ENCODE measurements around the gene CASP3. TPM values are rescaled to one million over a fixed set of nuclear protein-coding genes. Genes with fewer than 3 reads are reported as not detected.
"Not testable (repeated sequence)": the region's sequence is repeated elsewhere in the genome, so short reads cannot be mapped to it uniquely, and the experiment has no call there.

Gene CASP3
- total RNA-seq, 2 donors from 2014 or later, result 42.0 to 58.7 TPM

- DNase-seq (ENCODE audit: low spot score in 2 of 2), result no peak
- peak in 1 of 2 donors; percentile 46 for ATAC-seq
- peaks cover under 1 to 5% of the 10 kb centered on the region in 2 donors for H3K9me3 Mint-ChIP-seq
- H3K27ac Mint-ChIP-seq, result no peak overlapping the region
- H3K36me3 Mint-ChIP-seq, result peaks cover 8 to 18% of the 10 kb centered on the region in 2 donors
Observed at GRCh38 chr4:184620212-184620867, 28.9 kb downstream of the CASP3 start.

- DNase-seq (ENCODE audit: low spot score in 2 of 2) (no peak), ATAC-seq (no peak)
- Mint-ChIP-seq H3K9me3 (peaks cover 2 to 14% of the 10 kb centered on the region in 2 donors), H3K36me3 (peaks cover 6 to 26% of the 10 kb centered on the region in 2 donors), H3K27ac (no peak overlapping the region)
Observed at GRCh38 chr4:184617600-184618196, 31.5 kb downstream of the CASP3 start.

- peaks cover 6 to 26% of the 10 kb centered on the region in 2 donors for H3K36me3 Mint-ChIP-seq
- ATAC-seq (no peak), DNase-seq (ENCODE audit: low spot score in 2 of 2) (no peak)
- no peak overlapping the region for H3K27ac Mint-ChIP-seq
- H3K9me3 Mint-ChIP-seq, result peaks cover 2 to 14% of the 10 kb centered on the region in 2 donors
Observed at GRCh38 chr4:184616633-184617551, 32.4 kb downstream of the CASP3 start.

- Mint-ChIP-seq H3K36me3 (peaks cover 6 to 26% of the 10 kb centered on the region in 2 donors), H3K9me3 (peaks cover 2 to 14% of the 10 kb centered on the region in 2 donors)
- not testable (repeated sequence) for H3K27ac Mint-ChIP-seq; DNase-seq (ENCODE audit: low spot score in 2 of 2); ATAC-seq
Observed at GRCh38 chr4:184616168-184616567, 33.1 kb downstream of the CASP3 start.

GRCh38 chr4:184614509-184614908 is 34.7 kb downstream of the CASP3 start:
- Mint-ChIP-seq H3K36me3 (peaks cover 6 to 26% of the 10 kb centered on the region in 2 donors), H3K9me3 (peaks cover 2 to 14% of the 10 kb centered on the region in 2 donors), H3K27ac (no peak overlapping the region)
- DNase-seq (ENCODE audit: low spot score in 2 of 2) (no peak), ATAC-seq (no peak)

GRCh38 chr4:184613405-184613804 is 35.8 kb downstream of the CASP3 start:
- DNase-seq (ENCODE audit: low spot score in 2 of 2) (no peak), ATAC-seq (no peak)
- peaks cover 2 to 14% of the 10 kb centered on the region in 2 donors for H3K9me3 Mint-ChIP-seq
- H3K27ac Mint-ChIP-seq, result no peak overlapping the region
- H3K36me3 Mint-ChIP-seq, result peaks cover 6 to 26% of the 10 kb centered on the region in 2 donors

- DNase-seq (ENCODE audit: low spot score in 2 of 2) (no peak), ATAC-seq (no peak)
- Mint-ChIP-seq H3K36me3 (peaks cover 6 to 26% of the 10 kb centered on the region in 2 donors), H3K27ac (no peak overlapping the region), H3K9me3 (peaks cover 2 to 15% of the 10 kb centered on the region in 2 donors)
Observed at GRCh38 chr4:184612074-184612473, 37.2 kb downstream of the CASP3 start.

- Mint-ChIP-seq H3K9me3 (peaks cover 7 to 37% of the 10 kb centered on the region in 2 donors), H3K36me3 (peaks cover 16 to 17% of the 10 kb centered on the region in 2 donors)
- H3K27ac Mint-ChIP-seq; ATAC-seq; DNase-seq (ENCODE audit: low spot score in 2 of 2): not testable (repeated sequence)
Observed at GRCh38 chr4:184607429-184607828, 41.8 kb downstream of the CASP3 start.

- not testable (repeated sequence) for ATAC-seq; H3K27ac Mint-ChIP-seq; DNase-seq (ENCODE audit: low spot score in 2 of 2)
- Mint-ChIP-seq H3K9me3 (peaks cover 7 to 42% of the 10 kb centered on the region in 2 donors), H3K36me3 (peaks cover 16 to 25% of the 10 kb centered on the region in 2 donors)
Observed at GRCh38 chr4:184602857-184603256, 46.4 kb downstream of the CASP3 start.

GRCh38 chr4:184600982-184601381 is 48.3 kb downstream of the CASP3 start:
- DNase-seq (ENCODE audit: low spot score in 2 of 2), result not testable (repeated sequence)
- Mint-ChIP-seq H3K9me3 (peaks cover 7 to 30% of the 10 kb centered on the region in 2 donors), H3K27ac (peak overlapping the region in 1 of 2 donors; percentile 22), H3K36me3 (peaks cover 16 to 25% of the 10 kb centered on the region in 2 donors)
- ATAC-seq, result peak in 1 of 2 donors; percentile 18

- no peak for ATAC-seq
- Mint-ChIP-seq H3K27ac (no peak overlapping the region), H3K36me3 (peaks cover 16 to 25% of the 10 kb centered on the region in 2 donors), H3K9me3 (peaks cover 7 to 23% of the 10 kb centered on the region in 2 donors)
- no peak for DNase-seq (ENCODE audit: low spot score in 2 of 2)
Observed at GRCh38 chr4:184599492-184600135, 49.6 kb downstream of the CASP3 start.

GRCh38 chr4:184598753-184599491 is 50.3 kb downstream of the CASP3 start:
- H3K9me3 Mint-ChIP-seq, result peaks cover 3 to 18% of the 10 kb centered on the region in 2 donors
- no peak overlapping the region for H3K27ac Mint-ChIP-seq
- ATAC-seq, result no peak
- DNase-seq (ENCODE audit: low spot score in 2 of 2), result no peak
- peaks cover 12 to 22% of the 10 kb centered on the region in 2 donors for H3K36me3 Mint-ChIP-seq

- DNase-seq (ENCODE audit: low spot score in 2 of 2) (no peak), ATAC-seq (no peak)
- no peak overlapping the region for H3K27ac Mint-ChIP-seq
- H3K36me3 Mint-ChIP-seq, result peaks cover 0 to 6% of the 10 kb centered on the region in 2 donors
- peaks cover 0 to under 1% of the 10 kb centered on the region in 2 donors for H3K9me3 Mint-ChIP-seq
Observed at GRCh38 chr4:184596617-184597185, 52.5 kb downstream of the CASP3 start.

- ATAC-seq, result no peak
- DNase-seq (ENCODE audit: low spot score in 2 of 2), result no peak
- Mint-ChIP-seq H3K27ac (no peak overlapping the region), H3K36me3 (peaks cover 0 to under 1% of the 10 kb centered on the region in 2 donors), H3K9me3 (no peaks in the 10 kb centered on the region)
Observed at GRCh38 chr4:184596044-184596616, 53.1 kb downstream of the CASP3 start.

GRCh38 chr4:184595430-184595829 is 53.8 kb downstream of the CASP3 start:
- no peaks in the 10 kb centered on the region for H3K36me3 Mint-ChIP-seq
- no peaks in the 10 kb centered on the region for H3K9me3 Mint-ChIP-seq
- H3K27ac Mint-ChIP-seq, result no peak overlapping the region
- ATAC-seq (no peak), DNase-seq (ENCODE audit: low spot score in 2 of 2) (no peak)
